GM23248 (cell line): ENCODE results near the gene BEND7. TPM values are rescaled to one million over a fixed set of nuclear protein-coding genes. Genes with fewer than 3 reads are reported as not detected.
"Not testable (repeated sequence)": the region's sequence is repeated elsewhere in the genome, so short reads cannot be mapped to it uniquely, and the experiment has no call there.

Source experiments
- DNase-seq: peaks from one replicate; pipeline ENCODE4 v3.0.0-alpha.2; 2015
- H2AFZ ChIP-seq: fragments of 200-600 bp; sonication (generic); 2 replicates; pipeline ENCODE4 v1.6.1; 2016; ENCODE audit warnings: antibody characterized with exemption
- H3F3A ChIP-seq: fragments of 200-600 bp; sonication (generic); 2 replicates; pipeline ENCODE4 v1.6.1; 2016; ENCODE audit warnings: mild to moderate bottlenecking, antibody characterized with exemption, mixed run types; ENCODE audit not compliant: insufficient read depth
- H3K27ac ChIP-seq: fragments of 200-600 bp; sonication (generic); 2 replicates; pipeline ENCODE4 v1.5.1; 2016; ENCODE audit warnings: mild to moderate bottlenecking
- H3K27me3 ChIP-seq: fragments of 200-600 bp; sonication (generic); replicated peaks from 2 replicates; pipeline ENCODE4 v1.6.1; 2016; ENCODE audit warnings: mild to moderate bottlenecking; ENCODE audit not compliant: insufficient read depth
- H3K36me3 ChIP-seq: fragments of 200-600 bp; sonication (generic); 2 replicates; pipeline ENCODE4 v1.6.1; 2016; ENCODE audit warnings: low read depth, mild to moderate bottlenecking
- H3K4me1 ChIP-seq: fragments of 200-600 bp; sonication (generic); 2 replicates; pipeline ENCODE4 v1.6.1; 2016; ENCODE audit warnings: mild to moderate bottlenecking; ENCODE audit not compliant: insufficient read depth
- H3K4me2 ChIP-seq: fragments of 200-600 bp; sonication (generic); one replicate; pipeline ENCODE4 v1.6.1; 2016; ENCODE audit warnings: mild to moderate bottlenecking; ENCODE audit not compliant: unreplicated experiment
- H3K4me3 ChIP-seq: fragments of 200-600 bp; sonication (generic); 2 replicates; pipeline ENCODE4 v1.5.1; 2016; ENCODE audit warnings: mild to moderate bottlenecking
- H3K79me2 ChIP-seq: fragments of 200-600 bp; sonication (generic); 2 replicates; pipeline ENCODE4 v1.6.1; 2016; ENCODE audit warnings: mild to moderate bottlenecking; ENCODE audit not compliant: insufficient read depth
- H3K9ac ChIP-seq: fragments of 200-600 bp; sonication (generic); 2 replicates; pipeline ENCODE4 v1.6.1; 2016; ENCODE audit warnings: mild to moderate bottlenecking
- H3K9me2 ChIP-seq: fragments of 200-600 bp; sonication (generic); 2 replicates; pipeline ENCODE4 v1.6.1; 2016; ENCODE audit warnings: mixed run types, mild to moderate bottlenecking, moderate library complexity; ENCODE audit not compliant: insufficient read depth
- H3K9me3 ChIP-seq: fragments of 200-600 bp; sonication (generic); one replicate; pipeline ENCODE4 v1.6.1; 2017; ENCODE audit warnings: low read depth
- H4K20me1 ChIP-seq: fragments of 200-600 bp; sonication (generic); 2 replicates; pipeline ENCODE4 v1.6.0; 2016; ENCODE audit not compliant: insufficient read depth
- EZH2 ChIP-seq: fragments of 200-600 bp; sonication (generic); IDR thresholded peaks from 2 replicates; pipeline ENCODE4 v1.6.1; 2018; ENCODE audit warnings: antibody characterized with exemption, mild to moderate bottlenecking; ENCODE audit not compliant: insufficient read depth, poor library complexity, severe bottlenecking
- EZH2phosphoT487 ChIP-seq: fragments of 200-600 bp; sonication (generic); IDR thresholded peaks from 2 replicates; pipeline ENCODE4 v1.6.1; 2018; ENCODE audit warnings: antibody characterized with exemption, moderate library complexity, mild to moderate bottlenecking, low read depth; ENCODE audit not compliant: insufficient read depth
- WGBS, 2 experiments: methylation state at CpG; one replicate each; pipeline ENCODE4 v1.1.6; 2015 to 2017; ENCODE audit warnings: low lambda C conversion rate in 2 of 2, low coverage in 1 of 2; ENCODE audit errors: missing lambda C conversion rate in 2 of 2; 5-methylcytosine and 5-hydroxymethylcytosine counted together
- in situ Hi-C: fragments of 300-500 bp; cut with MboI; formaldehyde crosslinking; loops from 2 replicates; pipeline ENCODE4 v1.15.0; 2020
- polyA plus RNA-seq: library from polyadenylated mRNA; unstranded; fragments of >200 nt; fragmentation: Nextera tagmentation; extraction: Ambion mirVana; gene quantifications from 2 replicates; pipeline ENCODE4 v1.2.1, GENCODE V29; 2016
- total RNA-seq: library from RNA; depleted of rRNA; stranded (reverse); fragments of >200 nt; shearing (Covaris generic); gene quantifications from 2 replicates; pipeline ENCODE4 v1.2.3, GENCODE V29; 2014

BEND7 gene
- total and polyA plus RNA-seq, 2 experiments from 2014 or later = 1.7 to 6.4 TPM

GRCh38 chr10:13555884-13556510 is 27.2 kb upstream of the BEND7 start:
- H3K4me2 ChIP-seq = no peak overlapping the region
- H3F3A ChIP-seq = no peaks in the 10 kb centered on the region
- in situ Hi-C loops = no loop called here
- H3K79me2 ChIP-seq = no peaks in the 10 kb centered on the region
- TF ChIP-seq EZH2 (no peak), EZH2phosphoT487 (no peak)
- H3K36me3 ChIP-seq = no peaks in the 10 kb centered on the region
- H3K9me3 ChIP-seq = no peaks in the 10 kb centered on the region
- no peak for DNase-seq
- H3K27me3 ChIP-seq = 0 out of 2 replicates have a peak, but pooled peaks cover 8% of the 10 kb centered on the region
- no peaks in the 10 kb centered on the region for H4K20me1 ChIP-seq
- H3K9ac ChIP-seq = no peak overlapping the region
- H3K4me3 ChIP-seq = no peak overlapping the region
- no peaks in the 10 kb centered on the region for H3K9me2 ChIP-seq
- WGBS, 2 experiments = 8 to 14% methylated on average over 2 of the region's 2 CpGs
- no peaks in the 10 kb centered on the region for H3K4me1 ChIP-seq
- no peak overlapping the region for H2AFZ ChIP-seq
- no peak overlapping the region for H3K27ac ChIP-seq

- WGBS, 2 experiments = 45 to 47% methylated on average over 2 of the region's 2 CpGs
- Histone ChIP-seq H3K4me2 (no peak overlapping the region), H3K9ac (no peak overlapping the region), H3K27me3 (peaks cover 8% of the 10 kb centered on the region; the same call in 1 of the 2 replicates), H3K27ac (no peak overlapping the region), H3K4me3 (no peak overlapping the region), H4K20me1 (no peaks in the 10 kb centered on the region), H2AFZ (no peak overlapping the region), H3F3A (no peaks in the 10 kb centered on the region), H3K9me2 (no peaks in the 10 kb centered on the region), H3K4me1 (no peaks in the 10 kb centered on the region), H3K79me2 (no peaks in the 10 kb centered on the region), H3K9me3 (no peaks in the 10 kb centered on the region), H3K36me3 (no peaks in the 10 kb centered on the region)
- TF ChIP-seq EZH2 = no peak
- no peak for TF ChIP-seq EZH2phosphoT487
- in situ Hi-C loops = no loop called here
- DNase-seq = no peak
Observed at GRCh38 chr10:13550802-13551201, 22.0 kb upstream of the BEND7 start.

DNA sequence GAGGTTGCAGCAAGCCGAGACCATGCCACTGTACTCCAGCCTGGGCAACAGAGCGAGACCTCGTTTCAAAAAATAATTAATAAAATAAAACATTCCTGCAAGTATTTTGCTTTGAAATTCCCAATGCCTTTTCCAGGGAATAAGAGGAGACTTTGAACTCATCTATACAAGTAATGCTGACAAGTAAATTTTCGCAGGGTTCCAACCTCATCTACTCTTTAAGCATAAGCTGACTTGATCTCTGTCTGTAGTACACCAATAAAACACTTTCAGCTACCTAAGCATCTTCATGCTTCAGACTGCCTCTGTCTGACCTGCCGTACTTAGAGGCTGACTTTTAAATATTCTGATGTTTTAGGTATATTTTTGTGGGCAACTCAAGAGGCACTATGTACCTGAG is 13.7 kb upstream of the BEND7 start:
- Histone ChIP-seq H3K4me2 (no peak overlapping the region), H3K9ac (no peak overlapping the region), H4K20me1 (no peaks in the 10 kb centered on the region), H3K27me3 (peaks cover 64% of the 10 kb centered on the region), H3K4me1 (no peaks in the 10 kb centered on the region), H3K9me3 (no peaks in the 10 kb centered on the region), H3K27ac (no peak overlapping the region), H2AFZ (no peak overlapping the region), H3K79me2 (no peaks in the 10 kb centered on the region), H3K4me3 (no peak overlapping the region), H3K36me3 (no peaks in the 10 kb centered on the region), H3F3A (no peaks in the 10 kb centered on the region), H3K9me2 (no peaks in the 10 kb centered on the region)
- TF ChIP-seq EZH2 = no peak
- no peak for TF ChIP-seq EZH2phosphoT487
- DNase-seq = no peak
- in situ Hi-C loops = no loop called here
- WGBS, 2 experiments = 66 to 81% methylated on average over 5 of the region's 5 CpGs

- DNase-seq, H3K9me2 ChIP-seq, H3K79me2 ChIP-seq, H3K27ac ChIP-seq, H3K4me1 ChIP-seq, H3K4me2 ChIP-seq, H2AFZ ChIP-seq, in situ Hi-C loops, H3K36me3 ChIP-seq, H3K9me3 ChIP-seq, H3K4me3 ChIP-seq, H3K9ac ChIP-seq, H4K20me1 ChIP-seq, H3F3A ChIP-seq: not testable (repeated sequence)
- peaks cover 50% of the 10 kb centered on the region for H3K27me3 ChIP-seq
- WGBS, 2 experiments = 45 to 49% methylated on average over 9 of the region's 9 CpGs
Observed at GRCh38 chr10:13537985-13538384, 9.2 kb upstream of the BEND7 start.
